ENCODE data around the gene UBE2D1.

DNA sequence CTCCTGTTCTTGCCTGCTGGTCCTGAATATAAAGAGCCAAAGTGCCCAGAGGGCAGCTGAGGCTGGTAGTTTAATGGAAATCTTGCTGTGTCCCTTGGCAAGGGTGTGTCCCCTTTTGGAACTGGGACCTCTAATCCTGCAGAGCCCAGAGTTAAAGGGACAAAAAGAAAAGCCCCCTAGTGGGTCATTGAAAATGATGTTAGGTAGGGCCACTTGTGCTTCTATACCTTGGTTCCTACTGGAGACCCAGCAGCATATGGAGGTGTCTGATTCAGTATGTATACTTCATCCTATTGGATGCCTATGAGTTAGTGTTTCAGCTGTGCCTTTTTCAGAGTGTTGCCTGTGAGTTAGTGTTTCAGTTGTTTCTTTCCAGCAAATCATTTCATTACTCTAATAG is 81.0 kb downstream of the UBE2D1 start:
- TF ChIP-seq CEBPB (IDR thresholded peaks at IDR 0.05) (no peak), TAF1 (IDR thresholded peaks at IDR 0.05; ENCODE audit: low read depth) (no peak), EGR1 (IDR thresholded peaks at IDR 0.05) (no peak), RAD21 (IDR thresholded peaks at IDR 0.05; ENCODE audit: low read depth) (no peak), EP300 (IDR thresholded peaks at IDR 0.05; ENCODE audit: borderline replicate concordance) (no peak), CREB1 (IDR thresholded peaks at IDR 0.05; ENCODE audit: low read depth) (no peak), YY1 (IDR thresholded peaks at IDR 0.05; ENCODE audit: low read depth) (no peak), TEAD4 (IDR thresholded peaks at IDR 0.05) (no peak), FOXM1 (IDR thresholded peaks at IDR 0.05; ENCODE audit: borderline replicate concordance, low read depth) (no peak)
- TF ChIP-seq, protein P1, sequence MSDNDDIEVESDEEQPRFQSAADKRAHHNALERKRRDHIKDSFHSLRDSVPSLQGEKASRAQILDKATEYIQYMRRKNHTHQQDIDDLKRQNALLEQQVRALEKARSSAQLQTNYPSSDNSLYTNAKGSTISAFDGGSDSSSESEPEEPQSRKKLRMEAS (IDR thresholded peaks at IDR 0.05) = no peak
